GM12873 (cell line): ENCODE data around the gene TSBP1.

Experiments
- CTCF ChIP-seq: IDR thresholded peaks from 2 replicates; pipeline ENCODE4 v1.5.1; 2012; ENCODE audit warnings: low read depth, mild to moderate bottlenecking, moderate library complexity, low read length, control low read depth; ENCODE audit not compliant: insufficient read depth; ENCODE audit errors: missing control alignments

TSBP1 gene

GRCh38 chr6:32393665-32394420 lies 22.1 kb upstream of the TSBP1 start:
- no peak for TF ChIP-seq CTCF

GRCh38 chr6:32391505-32391904 lies 19.8 kb upstream of the TSBP1 start:
- no peak for TF ChIP-seq CTCF

- no peak for TF ChIP-seq CTCF
Observed at GRCh38 chr6:32387589-32388340, 16.1 kb upstream of the TSBP1 start.

- TF ChIP-seq CTCF = no peak
Observed at GRCh38 chr6:32386040-32386439, 14.3 kb upstream of the TSBP1 start.

- no peak for TF ChIP-seq CTCF
Observed at GRCh38 chr6:32382757-32383420, 11.2 kb upstream of the TSBP1 start.

GRCh38 chr6:32379545-32379944 lies 7.8 kb upstream of the TSBP1 start:
- no peak for TF ChIP-seq CTCF

GRCh38 chr6:32375739-32376529 lies 4.2 kb upstream of the TSBP1 start:
- no peak for TF ChIP-seq CTCF
